HL-60 (cell line): ENCODE results near the gene SRPK2.

ENCODE experiments used
- DNase-seq, 2 experiments: peaks; one replicate each; pipeline ENCODE4 v3.0.0-alpha.2; 2010 to 2020; ENCODE audit warnings: low read depth in 1 of 2, low spot score in 1 of 2
- H3K27ac ChIP-seq: fragments of 250-450 bp; sonication (Bioruptor Pico); replicated peaks from 2 replicates; pipeline ENCODE4 v1.5.1; 2020; ENCODE audit warnings: mild to moderate bottlenecking, moderate library complexity
- H3K27me3 ChIP-seq: fragments of 250-450 bp; sonication (Bioruptor Pico); 2 replicates; pipeline ENCODE4 v1.5.1; 2021; ENCODE audit warnings: mild to moderate bottlenecking, moderate library complexity; ENCODE audit not compliant: insufficient read depth, poor library complexity, severe bottlenecking
- H3K4me3 ChIP-seq: replicated peaks from 2 replicates; pipeline ENCODE4 v1.5.1; 2011; ENCODE audit warnings: mild to moderate bottlenecking, control low read depth, low read length; ENCODE audit not compliant: insufficient read depth
- GABPA ChIP-seq: IDR thresholded peaks from 2 replicates; pipeline ENCODE4 v1.6.1; 2012; ENCODE audit warnings: low read depth
- POLR2AphosphoS5 ChIP-seq: IDR thresholded peaks from 2 replicates; pipeline ENCODE4 v1.6.1; 2012; ENCODE audit warnings: low read depth
- REST ChIP-seq: IDR thresholded peaks from 2 replicates; pipeline ENCODE4 v1.6.1; 2012; ENCODE audit warnings: low read depth; ENCODE audit not compliant: insufficient replicate concordance
- SPI1 ChIP-seq: IDR thresholded peaks from 2 replicates; pipeline ENCODE4 v1.6.1; 2012; ENCODE audit warnings: low read depth, mild to moderate bottlenecking, borderline replicate concordance
- TF ChIP-seq, protein P1 (sequence below): IDR thresholded peaks from one replicate; pipeline ENCODE4 v1.5.1; 2011; ENCODE audit warnings: low read length, control low read depth, inconsistent platforms; ENCODE audit not compliant: insufficient read depth

Gene SRPK2

DNA sequence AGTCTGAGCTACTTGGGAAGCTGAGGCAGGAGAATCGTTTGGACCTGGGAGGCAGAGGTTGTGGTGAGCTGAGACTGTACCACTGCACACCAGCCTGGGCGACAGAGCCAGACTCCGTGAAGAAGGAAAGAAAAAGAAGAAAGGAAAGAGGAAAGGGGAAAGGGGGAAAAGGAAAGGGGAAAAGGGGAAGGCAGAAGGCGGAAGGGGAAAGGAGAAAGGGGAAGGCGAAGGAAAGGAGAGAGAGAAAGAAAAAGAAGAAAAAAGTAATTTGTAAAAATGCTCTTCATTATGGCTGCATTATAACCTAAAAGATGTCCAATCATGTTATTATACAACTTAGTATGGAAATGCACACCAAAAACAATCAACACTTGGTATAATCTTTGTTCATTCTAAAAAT lies 110.2 kb downstream of the SRPK2 start:
- TF ChIP-seq SPI1: no peak
- TF ChIP-seq POLR2AphosphoS5: no peak
- TF ChIP-seq, protein P1, sequence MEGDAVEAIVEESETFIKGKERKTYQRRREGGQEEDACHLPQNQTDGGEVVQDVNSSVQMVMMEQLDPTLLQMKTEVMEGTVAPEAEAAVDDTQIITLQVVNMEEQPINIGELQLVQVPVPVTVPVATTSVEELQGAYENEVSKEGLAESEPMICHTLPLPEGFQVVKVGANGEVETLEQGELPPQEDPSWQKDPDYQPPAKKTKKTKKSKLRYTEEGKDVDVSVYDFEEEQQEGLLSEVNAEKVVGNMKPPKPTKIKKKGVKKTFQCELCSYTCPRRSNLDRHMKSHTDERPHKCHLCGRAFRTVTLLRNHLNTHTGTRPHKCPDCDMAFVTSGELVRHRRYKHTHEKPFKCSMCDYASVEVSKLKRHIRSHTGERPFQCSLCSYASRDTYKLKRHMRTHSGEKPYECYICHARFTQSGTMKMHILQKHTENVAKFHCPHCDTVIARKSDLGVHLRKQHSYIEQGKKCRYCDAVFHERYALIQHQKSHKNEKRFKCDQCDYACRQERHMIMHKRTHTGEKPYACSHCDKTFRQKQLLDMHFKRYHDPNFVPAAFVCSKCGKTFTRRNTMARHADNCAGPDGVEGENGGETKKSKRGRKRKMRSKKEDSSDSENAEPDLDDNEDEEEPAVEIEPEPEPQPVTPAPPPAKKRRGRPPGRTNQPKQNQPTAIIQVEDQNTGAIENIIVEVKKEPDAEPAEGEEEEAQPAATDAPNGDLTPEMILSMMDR: no peak
- no peak for TF ChIP-seq GABPA
- TF ChIP-seq REST: no peak
- Histone ChIP-seq H3K27me3 (no peaks in the 10 kb centered on the region), H3K27ac (no peak overlapping the region), H3K4me3 (no peak overlapping the region)
- no peak for DNase-seq

DNA sequence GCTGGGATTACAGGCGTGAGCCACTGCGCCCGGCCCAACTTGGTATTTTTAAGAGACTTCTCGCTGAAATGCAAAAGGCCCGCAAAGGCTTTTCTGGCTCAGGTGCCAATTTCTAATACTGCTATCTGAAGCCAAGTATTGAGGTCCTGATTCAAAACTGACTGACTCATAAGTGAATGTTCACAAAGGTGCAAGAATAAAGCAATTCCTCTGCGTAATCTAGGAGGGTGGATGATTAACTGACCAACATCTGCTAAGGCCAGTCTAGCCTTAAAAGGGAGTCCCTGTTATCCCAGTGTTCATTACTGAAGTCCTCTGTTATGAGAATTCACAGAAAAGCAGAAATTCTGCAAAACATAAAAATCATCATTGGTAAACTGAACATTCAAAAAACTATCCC lies 111.4 kb downstream of the SRPK2 start:
- Histone ChIP-seq H3K27ac (no peak overlapping the region), H3K4me3 (no peak overlapping the region), H3K27me3 (no peaks in the 10 kb centered on the region)
- no peak for TF ChIP-seq REST
- no peak for DNase-seq

- no peaks in the 10 kb centered on the region for H3K27me3 ChIP-seq
- no peak overlapping the region for H3K4me3 ChIP-seq
- H3K27ac ChIP-seq: no peak overlapping the region
- no peak for DNase-seq
- TF ChIP-seq SPI1 (no peak), POLR2AphosphoS5 (no peak), GABPA (no peak), REST (no peak)
- TF ChIP-seq, protein P1: no peak
Measured at GRCh38 chr7:105270117-105270516, 118.6 kb downstream of the SRPK2 start.

DNA sequence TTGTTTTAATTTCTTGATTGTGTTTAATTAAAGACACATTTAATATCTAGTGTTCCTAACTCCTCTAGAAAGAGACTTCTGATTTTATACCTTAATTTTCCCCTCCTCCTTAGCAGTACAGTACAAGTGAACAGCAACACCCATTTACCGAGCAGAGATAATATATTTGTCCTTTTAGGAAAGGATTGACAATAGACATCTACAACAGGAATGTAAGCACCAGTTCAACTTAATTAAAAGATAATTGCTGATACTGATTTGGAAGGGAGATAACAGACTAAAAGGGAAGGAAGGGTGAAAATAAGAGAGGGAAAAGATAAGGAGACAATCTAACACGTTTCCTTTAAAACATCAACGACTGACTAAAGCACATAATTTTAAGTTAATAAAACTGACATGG lies 119.3 kb downstream of the SRPK2 start:
- Histone ChIP-seq H3K4me3 (peak overlapping the region; percentile 45), H3K27ac (peak overlapping the region; percentile 92), H3K27me3 (no peaks in the 10 kb centered on the region)
- DNase-seq: no peak
- TF ChIP-seq SPI1 (no peak), POLR2AphosphoS5 (no peak), GABPA (no peak), REST (no peak)
- TF ChIP-seq, protein P1: no peak
